Heart left ventricle (tissue), 13 donors: ENCODE data around the gene ZSWIM8.
"Not testable (repeated sequence)": the region's sequence is repeated elsewhere in the genome, so short reads cannot be mapped to it uniquely, and the experiment has no call there.

Source experiments
- CTCF ChIP-seq, 12 donors: fragments of 200-600 bp; sonication (generic) in 4 of 12; IDR thresholded peaks; one replicate each; pipeline versions ENCODE4 v1.5.0 to v1.8.0; 2018 to 2022; ENCODE audit warnings: antibody characterized with exemption in 12 of 12, mild to moderate bottlenecking in 5 of 12
- POLR2A ChIP-seq, 2 donors: fragments of 450-650 bp; IDR thresholded peaks; one replicate each; pipeline ENCODE4 v1.6.1; 2017; ENCODE audit warnings: antibody characterized with exemption in 2 of 2, mild to moderate bottlenecking in 2 of 2, moderate library complexity in 2 of 2
- donor health status: ischemic (EF 13 %, LVEDD 7.1; RV severe dilation, severe dysfunction).
- donor health status: DM: no; HTN: yes; CAD: no.
- donor health status: DM: no; HTN: no; CAD: no.
- donor health status: ischemic (EF 25% LVEDD 6.9; RV normal size, moderate dysfunction).
- donor health status: ischemic (EF 25% LVEDD 5.7; RV mildly dilated, moderate dysfunction).
- donor health status: ischemic (EF 35%, LVEDD 5.7; RV mildly dilated, moderate dysfunction).
- donor health status: nonischemic (EF 11% LVEDD 7.7; RV severe dilation, severe dysfunction).
- donor health status: DM: yes; HTN: yes; CAD: no.
- donor health status: PGD.
- donor health status: ischemic (EF 29% LVEDD 5.4; RV normal size, mild dysfunction).
- donor health status: nonischemic (EF 23%, LVEDD 6.1; RV moderate dilation, normal function).

DNA sequence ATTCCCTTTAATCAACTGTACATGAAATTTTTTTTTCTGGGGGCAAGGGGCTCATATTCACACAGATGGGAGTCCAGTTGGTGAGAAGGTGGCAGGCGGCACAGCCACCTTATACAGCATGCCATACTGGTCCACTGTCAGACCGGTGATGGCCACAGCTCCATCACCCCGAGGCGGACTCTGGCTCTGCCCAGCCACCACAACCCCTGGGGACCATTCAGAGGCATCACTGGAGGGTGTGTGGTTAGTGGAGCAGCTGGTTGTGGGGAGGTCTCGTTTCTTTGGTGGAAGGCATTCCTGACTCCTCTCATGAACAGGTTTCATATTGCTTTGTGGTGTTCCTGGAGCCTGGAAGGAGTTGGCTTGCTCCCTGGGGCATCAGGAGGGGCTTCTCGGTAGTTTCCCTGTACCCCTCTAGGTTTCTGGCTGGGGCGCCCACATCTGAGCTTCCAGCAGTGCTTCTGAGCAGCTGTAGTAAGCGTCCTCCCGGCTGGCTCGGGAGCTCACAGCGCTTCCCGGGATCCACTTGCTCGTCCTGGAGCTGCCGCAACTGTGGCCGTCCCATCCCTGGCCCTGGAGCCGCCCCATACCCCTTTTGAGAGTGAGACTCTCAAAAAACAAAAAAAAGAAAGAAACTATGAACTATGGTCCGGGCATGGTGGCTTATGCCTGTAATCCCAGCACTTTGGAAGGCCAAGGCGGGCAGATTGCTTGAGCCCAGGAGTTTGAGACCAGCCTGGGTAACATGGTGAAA lies 44.7 kb upstream of the ZSWIM8 start:
- not testable (repeated sequence) for TF ChIP-seq CTCF, POLR2A (IDR thresholded peaks at IDR 0.05)
